H54 (cell line): ENCODE measurements around the gene COMT.
"Not testable (repeated sequence)": the region's sequence is repeated elsewhere in the genome, so short reads cannot be mapped to it uniquely, and the experiment has no call there.

ENCODE experiments used
- DNase-seq: peaks from one replicate; pipeline ENCODE4 v3.0.0; 2011; ENCODE audit warnings: low spot score, mixed read lengths; ENCODE audit not compliant: insufficient read length
- FAIRE-seq: peaks from 3 replicates; lab custom pipeline; 2011; peaks lifted over from hg19 to GRCh38; lab: Jason Lieb, UNC
- POLR2A ChIP-seq: IDR thresholded peaks from 2 replicates; pipeline ENCODE4 v1.6.1; 2011; ENCODE audit warnings: low read depth, mild to moderate bottlenecking, low read length

The COMT gene

GRCh38 chr22:19903031-19903430, 38.5 kb upstream of the COMT start:
- no peak for FAIRE-seq
- no peak for DNase-seq
- TF ChIP-seq POLR2A = no peak

- TF ChIP-seq POLR2A = no peak
- FAIRE-seq (no peak), DNase-seq (no peak)
Observed at GRCh38 chr22:19903513-19903912, 38.1 kb upstream of the COMT start.

- no peak for DNase-seq
- FAIRE-seq = no peak
- TF ChIP-seq POLR2A = no peak
Observed at GRCh38 chr22:19904174-19904856, 37.3 kb upstream of the COMT start.

- FAIRE-seq = no peak
- DNase-seq = no peak
- no peak for TF ChIP-seq POLR2A
Observed at GRCh38 chr22:19904935-19905334, 36.6 kb upstream of the COMT start.

GRCh38 chr22:19905347-19906276, 36.0 kb upstream of the COMT start:
- no peak for FAIRE-seq
- DNase-seq = no peak
- TF ChIP-seq POLR2A = no peak

- not testable (repeated sequence) for DNase-seq, FAIRE-seq
Observed at GRCh38 chr22:19906864-19907263, 34.7 kb upstream of the COMT start.

GRCh38 chr22:19907902-19908301, 33.7 kb upstream of the COMT start:
- not testable (repeated sequence) for DNase-seq, FAIRE-seq

- peak; percentile 43 for FAIRE-seq
- TF ChIP-seq POLR2A = no peak
Observed at GRCh38 chr22:19909350-19910179, 32.0 kb upstream of the COMT start.

GRCh38 chr22:19910180-19910744, 31.3 kb upstream of the COMT start:
- no peak for FAIRE-seq
- TF ChIP-seq POLR2A = no peak
- no peak for DNase-seq

More at GRCh38 chr22:19909350-19910179, 32.0 kb upstream of the COMT start:
- DNase-seq = peak; percentile 71

- FAIRE-seq = no peak
- TF ChIP-seq POLR2A = no peak
- DNase-seq = no peak
Observed at GRCh38 chr22:19911540-19912270, 29.9 kb upstream of the COMT start.

- DNase-seq = no peak
- FAIRE-seq = no peak
- TF ChIP-seq POLR2A = no peak
Observed at GRCh38 chr22:19912271-19912999, 29.1 kb upstream of the COMT start.

- DNase-seq = no peak
- no peak for FAIRE-seq
- no peak for TF ChIP-seq POLR2A
Observed at GRCh38 chr22:19913337-19913936, 28.1 kb upstream of the COMT start.
